ENCODE measurements around the gene FBP2.

Gene FBP2

GRCh38 chr9:94627287-94627686 lies 33.7 kb upstream of the FBP2 start:
- Histone ChIP-seq H3K79me2 (ENCODE audit: control insufficient read depth, low read length) (no peaks in the 10 kb centered on the region), H3K4me1 (ENCODE audit: control insufficient read depth, low read length) (no peaks in the 10 kb centered on the region), H3K9me2 (replicated peaks; ENCODE audit: control insufficient read depth, low read length) (no peaks in the 10 kb centered on the region), H4K20me1 (ENCODE audit: control insufficient read depth, insufficient read depth, low read depth, low read length) (no peaks in the 10 kb centered on the region), H3K4me2 (ENCODE audit: low read length) (no peak overlapping the region), H3K27me3 (ENCODE audit: control insufficient read depth, low read length) (no peaks in the 10 kb centered on the region), H3K27ac (ENCODE audit: low read depth, low read length) (no peak overlapping the region), H3K36me3 (ENCODE audit: control insufficient read depth, low read length) (no peaks in the 10 kb centered on the region), H3K4me3 (ENCODE audit: low read length) (no peak overlapping the region), H3K9me3 (ENCODE audit: control insufficient read depth, insufficient read depth, low read length) (no peaks in the 10 kb centered on the region), H3F3A (ENCODE audit: control insufficient read depth, insufficient read depth) (no peaks in the 10 kb centered on the region)
- TF ChIP-seq, protein P1, sequence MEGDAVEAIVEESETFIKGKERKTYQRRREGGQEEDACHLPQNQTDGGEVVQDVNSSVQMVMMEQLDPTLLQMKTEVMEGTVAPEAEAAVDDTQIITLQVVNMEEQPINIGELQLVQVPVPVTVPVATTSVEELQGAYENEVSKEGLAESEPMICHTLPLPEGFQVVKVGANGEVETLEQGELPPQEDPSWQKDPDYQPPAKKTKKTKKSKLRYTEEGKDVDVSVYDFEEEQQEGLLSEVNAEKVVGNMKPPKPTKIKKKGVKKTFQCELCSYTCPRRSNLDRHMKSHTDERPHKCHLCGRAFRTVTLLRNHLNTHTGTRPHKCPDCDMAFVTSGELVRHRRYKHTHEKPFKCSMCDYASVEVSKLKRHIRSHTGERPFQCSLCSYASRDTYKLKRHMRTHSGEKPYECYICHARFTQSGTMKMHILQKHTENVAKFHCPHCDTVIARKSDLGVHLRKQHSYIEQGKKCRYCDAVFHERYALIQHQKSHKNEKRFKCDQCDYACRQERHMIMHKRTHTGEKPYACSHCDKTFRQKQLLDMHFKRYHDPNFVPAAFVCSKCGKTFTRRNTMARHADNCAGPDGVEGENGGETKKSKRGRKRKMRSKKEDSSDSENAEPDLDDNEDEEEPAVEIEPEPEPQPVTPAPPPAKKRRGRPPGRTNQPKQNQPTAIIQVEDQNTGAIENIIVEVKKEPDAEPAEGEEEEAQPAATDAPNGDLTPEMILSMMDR (IDR thresholded peaks at IDR 0.05; ENCODE audit: low read depth, low read length, poor library complexity, severe bottlenecking) = no peak
- TF ChIP-seq EZH2phosphoT487 (IDR thresholded peaks at IDR 0.05; ENCODE audit: borderline replicate concordance, low read length) = no peak

GRCh38 chr9:94625835-94626234 lies 32.2 kb upstream of the FBP2 start:
- no peaks in the 10 kb centered on the region for H3F3A ChIP-seq (ENCODE audit: control insufficient read depth, insufficient read depth)
- H3K9me2 ChIP-seq (replicated peaks; ENCODE audit: control insufficient read depth, low read length) = no peaks in the 10 kb centered on the region
- no peaks in the 10 kb centered on the region for H3K9me3 ChIP-seq (ENCODE audit: control insufficient read depth, insufficient read depth, low read length)
- no peaks in the 10 kb centered on the region for H4K20me1 ChIP-seq (ENCODE audit: control insufficient read depth, insufficient read depth, low read depth, low read length)
- H3K27me3 ChIP-seq (ENCODE audit: control insufficient read depth, low read length) = no peaks in the 10 kb centered on the region
- no peak overlapping the region for H3K4me2 ChIP-seq (ENCODE audit: low read length)
- no peaks in the 10 kb centered on the region for H3K79me2 ChIP-seq (ENCODE audit: control insufficient read depth, low read length)
- H3K36me3 ChIP-seq (ENCODE audit: control insufficient read depth, low read length) = no peaks in the 10 kb centered on the region
- H3K4me1 ChIP-seq (ENCODE audit: control insufficient read depth, low read length) = no peaks in the 10 kb centered on the region
- TF ChIP-seq EZH2phosphoT487 (IDR thresholded peaks at IDR 0.05; ENCODE audit: borderline replicate concordance, low read length) = no peak
- TF ChIP-seq, protein P1 (IDR thresholded peaks at IDR 0.05; ENCODE audit: low read depth, low read length, poor library complexity, severe bottlenecking) = no peak
- no peak overlapping the region for H3K4me3 ChIP-seq (ENCODE audit: low read length)
- H3K27ac ChIP-seq (ENCODE audit: low read depth, low read length) = no peak overlapping the region

DNA sequence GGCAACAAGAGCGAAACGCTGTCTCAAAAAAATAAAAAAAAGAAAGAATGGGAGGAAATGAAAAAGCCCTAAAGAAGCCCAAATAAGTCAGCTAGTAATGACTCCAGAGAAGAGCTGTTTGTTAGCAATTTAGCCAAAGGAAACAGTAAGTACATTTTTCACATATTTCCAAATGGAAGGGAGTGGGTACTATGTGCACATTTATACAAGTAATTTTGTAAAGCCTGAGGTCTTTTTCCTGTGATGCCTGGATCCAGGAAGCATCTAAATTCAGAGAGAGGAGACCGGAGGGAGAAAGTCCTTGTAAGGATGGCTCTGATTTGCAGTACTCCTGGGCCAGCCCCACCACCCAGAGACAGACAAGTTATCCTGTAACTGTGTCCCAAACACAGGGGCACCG lies 31.0 kb upstream of the FBP2 start:
- H3K9me3 ChIP-seq (ENCODE audit: control insufficient read depth, insufficient read depth, low read length) = no peaks in the 10 kb centered on the region
- H3K27me3 ChIP-seq (ENCODE audit: control insufficient read depth, low read length) = no peaks in the 10 kb centered on the region
- no peaks in the 10 kb centered on the region for H3K79me2 ChIP-seq (ENCODE audit: control insufficient read depth, low read length)
- no peaks in the 10 kb centered on the region for H3F3A ChIP-seq (ENCODE audit: control insufficient read depth, insufficient read depth)
- no peak overlapping the region for H3K27ac ChIP-seq (ENCODE audit: low read depth, low read length)
- TF ChIP-seq, protein P1 (IDR thresholded peaks at IDR 0.05; ENCODE audit: low read depth, low read length, poor library complexity, severe bottlenecking) = no peak
- no peak for TF ChIP-seq EZH2phosphoT487 (IDR thresholded peaks at IDR 0.05; ENCODE audit: borderline replicate concordance, low read length)
- H3K4me2 ChIP-seq (ENCODE audit: low read length) = no peak overlapping the region
- H4K20me1 ChIP-seq (ENCODE audit: control insufficient read depth, insufficient read depth, low read depth, low read length) = no peaks in the 10 kb centered on the region
- H3K9me2 ChIP-seq (replicated peaks; ENCODE audit: control insufficient read depth, low read length) = no peaks in the 10 kb centered on the region
- H3K4me1 ChIP-seq (ENCODE audit: control insufficient read depth, low read length) = no peaks in the 10 kb centered on the region
- no peaks in the 10 kb centered on the region for H3K36me3 ChIP-seq (ENCODE audit: control insufficient read depth, low read length)
- no peak overlapping the region for H3K4me3 ChIP-seq (ENCODE audit: low read length)

DNA sequence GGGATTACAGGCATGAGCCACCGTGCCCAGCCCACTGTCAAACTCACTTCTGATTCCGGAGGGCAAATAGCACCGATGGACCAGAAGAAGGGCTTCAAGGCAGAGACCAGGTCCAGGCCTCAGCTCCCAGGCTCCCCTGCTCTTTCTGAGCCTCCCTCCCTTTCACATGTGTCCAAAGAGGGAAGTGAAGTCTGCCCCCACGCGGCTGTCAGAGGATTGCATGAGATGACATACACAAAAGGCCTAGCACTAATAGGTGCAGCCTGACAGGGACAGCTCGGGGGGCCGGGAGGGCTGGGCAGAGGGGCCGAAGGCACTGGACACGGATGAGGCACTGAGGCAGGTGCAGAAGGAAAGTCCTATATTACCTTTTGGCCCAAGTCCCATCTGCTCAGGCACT lies 29.6 kb upstream of the FBP2 start:
- no peaks in the 10 kb centered on the region for H3K79me2 ChIP-seq (ENCODE audit: control insufficient read depth, low read length)
- H3K4me1 ChIP-seq (ENCODE audit: control insufficient read depth, low read length) = no peaks in the 10 kb centered on the region
- no peaks in the 10 kb centered on the region for H4K20me1 ChIP-seq (ENCODE audit: control insufficient read depth, insufficient read depth, low read depth, low read length)
- no peaks in the 10 kb centered on the region for H3K9me3 ChIP-seq (ENCODE audit: control insufficient read depth, insufficient read depth, low read length)
- no peak overlapping the region for H3K4me2 ChIP-seq (ENCODE audit: low read length)
- H3K27me3 ChIP-seq (ENCODE audit: control insufficient read depth, low read length) = no peaks in the 10 kb centered on the region
- H3K9me2 ChIP-seq (replicated peaks; ENCODE audit: control insufficient read depth, low read length) = no peaks in the 10 kb centered on the region
- no peaks in the 10 kb centered on the region for H3K36me3 ChIP-seq (ENCODE audit: control insufficient read depth, low read length)
- H3K27ac ChIP-seq (ENCODE audit: low read depth, low read length) = no peak overlapping the region
- H3F3A ChIP-seq (ENCODE audit: control insufficient read depth, insufficient read depth) = no peaks in the 10 kb centered on the region
- TF ChIP-seq, protein P1 (IDR thresholded peaks at IDR 0.05; ENCODE audit: low read depth, low read length, poor library complexity, severe bottlenecking) = peak; percentile 68
- no peak for TF ChIP-seq EZH2phosphoT487 (IDR thresholded peaks at IDR 0.05; ENCODE audit: borderline replicate concordance, low read length)
- H3K4me3 ChIP-seq (ENCODE audit: low read length) = no peak overlapping the region

Measured in DOHH2 (cell line).